Mucosa of descending colon (tissue), 3 donors: ENCODE measurements around the gene LIG4. TPM values are rescaled to one million over a fixed set of nuclear protein-coding genes. Genes with fewer than 3 reads are reported as not detected.

ENCODE experiments used
- ATAC-seq: fragments of 200-7000 bp; cut with Tn5 transposase; one replicate; pipeline ENCODE4 v1.9.1; 2020; ENCODE audit warnings: mild to moderate bottlenecking, moderate library complexity
- DNase-seq, 3 donors: peaks; one replicate each; pipeline ENCODE4 v3.0.0-alpha.2; 2020
- H3K36me3 ChIP-seq: fragments of 200-600 bp; one replicate; pipeline ENCODE4 v1.8.0; 2021; ENCODE audit warnings: low read depth, mild to moderate bottlenecking
- H3K4me1 ChIP-seq: fragments of 200-600 bp; one replicate; pipeline ENCODE4 v1.8.0; 2021; ENCODE audit warnings: low read depth, mild to moderate bottlenecking
- H3K4me3 ChIP-seq: fragments of 200-600 bp; one replicate; pipeline ENCODE4 v1.8.0; 2021; ENCODE audit warnings: mild to moderate bottlenecking
- H3K9me3 ChIP-seq: fragments of 200-600 bp; one replicate; pipeline ENCODE4 v1.8.0; 2021; ENCODE audit warnings: mild to moderate bottlenecking
- CTCF ChIP-seq: fragments of 200-600 bp; IDR thresholded peaks from one replicate; pipeline ENCODE4 v1.8.0; 2022; ENCODE audit warnings: antibody characterized with exemption, mild to moderate bottlenecking
- intact Hi-C, 2 donors: fragments of 100-400 bp; cut with DNase I in 1 of 2; cut with micrococcal nuclease in 1 of 2; formaldehyde crosslinking; loops; one replicate each; pipeline versions ENCODE4 v1.11.0 to v1.11.1; 2022; cut with DNase I, micrococcal nuclease
- total RNA-seq, 3 donors: library from RNA; stranded (reverse); fragmentation: NEBNext Ultra II Directional in 2 of 3; extraction: Animal tissue kit (Norgen Biotek cat#: 25700) in 2 of 3; gene quantifications; one replicate each; pipeline versions ENCODE4 v1.2.1 to v1.2.4, GENCODE V29; 2021 to 2023
- donor health status: DM: no; HTN: no; CAD: no; lungs with moderate emphysema.
- donor health status: DM: no; HTN: no; CAD: no.
- donor health status: DM: no; HTN: yes; CAD: no.

The LIG4 gene
- total RNA-seq, 3 donors from 2014 or later: 10.4 to 11.7 (median 10.8) TPM

- H3K4me1 ChIP-seq: peaks cover 11% of the 10 kb centered on the region
- TF ChIP-seq CTCF: peak; percentile 65
- intact Hi-C loops: no loop called here
- H3K9me3 ChIP-seq: no peaks in the 10 kb centered on the region
- DNase-seq (peak in 1 of 3 donors; percentile 60), ATAC-seq (peak; percentile 38)
- H3K4me3 ChIP-seq: no peak overlapping the region
- no peaks in the 10 kb centered on the region for H3K36me3 ChIP-seq
These were observed 12.4 kb upstream of the LIG4 start for GRCh38 chr13:108227651-108228272.

- H3K4me1 ChIP-seq: peaks cover 11% of the 10 kb centered on the region
- intact Hi-C loops: no loop called here
These were observed 10.8 kb upstream of the LIG4 start for GRCh38 chr13:108226184-108226583.

GRCh38 chr13:108225440-108225839, 10.1 kb upstream of the LIG4 start:
- intact Hi-C loops: no loop called here
- Histone ChIP-seq H3K36me3 (no peaks in the 10 kb centered on the region), H3K4me1 (peaks cover 12% of the 10 kb centered on the region), H3K4me3 (no peak overlapping the region), H3K9me3 (no peaks in the 10 kb centered on the region)
- DNase-seq: no peak
- no peak for TF ChIP-seq CTCF
- ATAC-seq: no peak

More at GRCh38 chr13:108226184-108226583, 10.8 kb upstream of the LIG4 start:
- peak; percentile 22 for ATAC-seq
- no peak for DNase-seq
- H3K9me3 ChIP-seq: no peaks in the 10 kb centered on the region
- no peaks in the 10 kb centered on the region for H3K36me3 ChIP-seq
- TF ChIP-seq CTCF: no peak
- no peak overlapping the region for H3K4me3 ChIP-seq

GRCh38 chr13:108223687-108224503, 8.6 kb upstream of the LIG4 start:
- Histone ChIP-seq H3K36me3 (no peaks in the 10 kb centered on the region), H3K4me3 (no peak overlapping the region), H3K9me3 (no peaks in the 10 kb centered on the region), H3K4me1 (peaks cover 25% of the 10 kb centered on the region)
- intact Hi-C loops: no loop called here
- ATAC-seq (no peak), DNase-seq (no peak)
- TF ChIP-seq CTCF: no peak

- no peak for TF ChIP-seq CTCF
- intact Hi-C loops: no loop called here
- no peaks in the 10 kb centered on the region for H3K9me3 ChIP-seq
- no peak overlapping the region for H3K4me3 ChIP-seq
- DNase-seq (peak in 2 of 3 donors; percentile 31 to 68), ATAC-seq (peak; percentile 38)
- H3K4me1 ChIP-seq: peaks cover 36% of the 10 kb centered on the region
- no peaks in the 10 kb centered on the region for H3K36me3 ChIP-seq
These were observed 4.7 kb upstream of the LIG4 start for GRCh38 chr13:108220041-108220440.
